ENCODE measurements around the gene CCDC40.

CCDC40 gene

GRCh38 chr17:79993390-79994227, 42.8 kb upstream of the CCDC40 start:
- TF ChIP-seq TAF1 (IDR thresholded peaks at IDR 0.05; ENCODE audit: low read depth) (no peak), USF1 (IDR thresholded peaks at IDR 0.05) (peak; percentile 70), CEBPB (IDR thresholded peaks at IDR 0.05) (peak; percentile 30; the same call in 1 of the 2 replicates)

- no peak for TF ChIP-seq TAF1 (IDR thresholded peaks at IDR 0.05; ENCODE audit: low read depth)
- TF ChIP-seq YY1 (IDR thresholded peaks at IDR 0.05; ENCODE audit: low read depth), result no peak
- no peak for TF ChIP-seq RAD21 (IDR thresholded peaks at IDR 0.05; ENCODE audit: low read depth)
- no peak for TF ChIP-seq CEBPB (IDR thresholded peaks at IDR 0.05)
- no peak for TF ChIP-seq ZBTB7A (IDR thresholded peaks at IDR 0.05; ENCODE audit: low read depth)
- no peak for TF ChIP-seq TEAD4 (IDR thresholded peaks at IDR 0.05)
- no peak for TF ChIP-seq NFIC (IDR thresholded peaks at IDR 0.05)
- no peak for TF ChIP-seq TCF12 (IDR thresholded peaks at IDR 0.05; ENCODE audit: low read depth)
- no peak for TF ChIP-seq MAX (IDR thresholded peaks at IDR 0.05)
- no peak for TF ChIP-seq EP300 (IDR thresholded peaks at IDR 0.05; ENCODE audit: borderline replicate concordance)
- TF ChIP-seq CREB1 (IDR thresholded peaks at IDR 0.05; ENCODE audit: low read depth), result no peak
- TF ChIP-seq FOXM1 (IDR thresholded peaks at IDR 0.05; ENCODE audit: borderline replicate concordance, low read depth), result no peak
- no peak for TF ChIP-seq REST (IDR thresholded peaks at IDR 0.05; ENCODE audit: low read depth)
- no peak for TF ChIP-seq USF1 (IDR thresholded peaks at IDR 0.05)
- TF ChIP-seq EGR1 (IDR thresholded peaks at IDR 0.05), result no peak
Observed at GRCh38 chr17:79994602-79995001, 41.8 kb upstream of the CCDC40 start.

- no peak for TF ChIP-seq MAX (IDR thresholded peaks at IDR 0.05)
- no peak for TF ChIP-seq NFIC (IDR thresholded peaks at IDR 0.05)
- TF ChIP-seq USF1 (IDR thresholded peaks at IDR 0.05), result no peak
- TF ChIP-seq REST (IDR thresholded peaks at IDR 0.05; ENCODE audit: low read depth), result no peak
- TF ChIP-seq EGR1 (IDR thresholded peaks at IDR 0.05), result no peak
- no peak for TF ChIP-seq TEAD4 (IDR thresholded peaks at IDR 0.05)
- no peak for TF ChIP-seq RAD21 (IDR thresholded peaks at IDR 0.05; ENCODE audit: low read depth)
- no peak for TF ChIP-seq TCF12 (IDR thresholded peaks at IDR 0.05; ENCODE audit: low read depth)
- TF ChIP-seq CREB1 (IDR thresholded peaks at IDR 0.05; ENCODE audit: low read depth), result no peak
- TF ChIP-seq EP300 (IDR thresholded peaks at IDR 0.05; ENCODE audit: borderline replicate concordance), result no peak
- TF ChIP-seq TAF1 (IDR thresholded peaks at IDR 0.05; ENCODE audit: low read depth), result no peak
- TF ChIP-seq YY1 (IDR thresholded peaks at IDR 0.05; ENCODE audit: low read depth), result no peak
- no peak for TF ChIP-seq FOXM1 (IDR thresholded peaks at IDR 0.05; ENCODE audit: borderline replicate concordance, low read depth)
- TF ChIP-seq ZBTB7A (IDR thresholded peaks at IDR 0.05; ENCODE audit: low read depth), result no peak
- no peak for TF ChIP-seq CEBPB (IDR thresholded peaks at IDR 0.05)
Observed at GRCh38 chr17:79995696-79996095, 40.7 kb upstream of the CCDC40 start.

- TF ChIP-seq ZBTB7A (IDR thresholded peaks at IDR 0.05; ENCODE audit: low read depth) (no peak), REST (IDR thresholded peaks at IDR 0.05; ENCODE audit: low read depth) (no peak), RAD21 (IDR thresholded peaks at IDR 0.05; ENCODE audit: low read depth) (no peak), NFIC (IDR thresholded peaks at IDR 0.05) (no peak)
Observed at GRCh38 chr17:79996291-79996690, 40.2 kb upstream of the CCDC40 start.

Measured in Ishikawa (cell line).